SK-N-SH treated with all-trans-retinoic acid at 6 μM for 48 hours (cell line): Measurements from ENCODE around the gene RDH5.

Source experiments
- CSDC2 ChIP-seq: fragments of 250-450 bp; sonication (Bioruptor Pico); IDR thresholded peaks from 2 replicates; pipeline ENCODE4 v1.5.0; 2020; ENCODE audit warnings: mild to moderate bottlenecking, moderate library complexity
- CSRNP3 ChIP-seq: fragments of 250-450 bp; sonication (Bioruptor Pico); IDR thresholded peaks from 2 replicates; pipeline ENCODE4 v1.5.1; 2021; ENCODE audit warnings: mild to moderate bottlenecking, moderate library complexity
- ESRRG ChIP-seq: fragments of 250-450 bp; sonication (Bioruptor Pico); IDR thresholded peaks from 2 replicates; pipeline ENCODE4 v1.6.1; 2021; ENCODE audit warnings: mild to moderate bottlenecking
- ISL1 ChIP-seq: fragments of 250-450 bp; sonication (Bioruptor Pico); IDR thresholded peaks from 2 replicates; pipeline ENCODE4 v2.1.2; 2022; ENCODE audit warnings: mild to moderate bottlenecking, moderate library complexity
- PATZ1 ChIP-seq: fragments of 250-450 bp; sonication (Bioruptor Pico); IDR thresholded peaks from 2 replicates; pipeline ENCODE4 v1.8.0; 2020; ENCODE audit warnings: mild to moderate bottlenecking, moderate library complexity, borderline replicate concordance
- PPARA ChIP-seq: fragments of 250-450 bp; sonication (Bioruptor Pico); IDR thresholded peaks from 2 replicates; pipeline ENCODE4 v1.5.0; 2020; ENCODE audit warnings: mild to moderate bottlenecking, borderline replicate concordance

GRCh38 chr12:55673638-55674037 is 46.6 kb upstream of the RDH5 start:
- TF ChIP-seq PPARA (CRISPR knock-in tag) (no peak), ISL1 (CRISPR knock-in tag) (no peak), CSRNP3 (CRISPR knock-in tag) (no peak), PATZ1 (CRISPR knock-in tag) (no peak), ESRRG (CRISPR knock-in tag) (no peak), CSDC2 (no peak)
